Transverse colon (tissue), 4 donors: ENCODE data around the gene NUDCD3. TPM values are rescaled to one million over a fixed set of nuclear protein-coding genes. Genes with fewer than 3 reads are reported as not detected.

ENCODE experiments used
- DNase-seq: peaks from one replicate; pipeline ENCODE4 v3.0.0-alpha.2; 2019
- H3K27ac ChIP-seq, 4 donors: fragments of 200-600 bp; sonication (generic); 2 replicates each; pipeline ENCODE4 v1.5.1; 2016 to 2018; ENCODE audit warnings: inconsistent platforms in 4 of 4
- H3K27me3 ChIP-seq: fragments of 200-600 bp; sonication (generic); 2 replicates; pipeline ENCODE4 v1.5.1; 2017; ENCODE audit warnings: inconsistent platforms
- H3K36me3 ChIP-seq, 4 donors: fragments of 200-600 bp; sonication (generic); 2 replicates each; pipeline ENCODE4 v1.5.1; 2017 to 2019; ENCODE audit warnings: inconsistent platforms in 4 of 4
- H3K4me1 ChIP-seq, 4 donors: fragments of 200-600 bp; sonication (generic); 2 replicates each; pipeline ENCODE4 v1.5.1; 2017 to 2020; ENCODE audit warnings: inconsistent platforms in 4 of 4
- H3K4me3 ChIP-seq, 4 donors: fragments of 200-600 bp; sonication (generic); 1 replicate in 1 of 4; 2 replicates in 3 of 4; pipeline versions ENCODE4 v1.5.1 to v1.6.1; 2017 to 2019; ENCODE audit warnings: inconsistent platforms in 4 of 4
- H3K9me3 ChIP-seq, 2 donors: fragments of 200-600 bp; sonication (generic); 2 replicates each; pipeline ENCODE4 v1.5.1; 2017 to 2019; ENCODE audit warnings: inconsistent platforms in 2 of 2
- CTCF ChIP-seq, 5 experiments: fragments of 200-600 bp in 3 of 5; fragments of 450-650 bp in 2 of 5; sonication (generic) in 3 of 5; IDR thresholded peaks; 1 replicate in 2 of 5; 2 replicates in 3 of 5; pipeline ENCODE4 v1.5.1; 2016 to 2017; ENCODE audit warnings: antibody characterized with exemption in 5 of 5, inconsistent platforms in 3 of 5, mild to moderate bottlenecking in 2 of 5, moderate library complexity in 1 of 5
- EP300 ChIP-seq: sonication (generic); formaldehyde crosslinking; IDR thresholded peaks from one replicate; pipeline ENCODE4 v1.6.1; 2017; ENCODE audit warnings: antibody characterized with exemption, low read depth
- POLR2A ChIP-seq: fragments of 450-650 bp; IDR thresholded peaks from one replicate; pipeline ENCODE4 v1.6.1; 2016; ENCODE audit warnings: antibody characterized with exemption, mild to moderate bottlenecking, moderate library complexity
- POLR2AphosphoS5 ChIP-seq, 3 donors: sonication (generic); formaldehyde crosslinking; IDR thresholded peaks; one replicate each; pipeline ENCODE4 v1.6.1; 2016; ENCODE audit warnings: antibody characterized with exemption in 3 of 3
- WGBS, 2 donors: methylation state at CpG; one replicate each; pipeline ENCODE4 v1.1.5; 2018; ENCODE audit warnings: low coverage in 1 of 2; 5-methylcytosine and 5-hydroxymethylcytosine counted together
- in situ Hi-C, 4 donors: fragments of 200-750 bp; cut with MboI; loops; one replicate each; pipeline versions ENCODE4 v1.15.0 to v1.15.1; 2017; ENCODE audit warnings: low sequenced_read_pairs in 3 of 4, low pct_ligation_motif_present in 1 of 4, low pct_unique_long_range_greater_than_20kb in 1 of 4
- intact Hi-C: fragments of 100-400 bp; cut with DNase I; formaldehyde crosslinking; loops from one replicate; pipeline ENCODE4 v1.15.1; 2023; ENCODE audit warnings: low total_unique reads
- total RNA-seq, 4 donors: library from RNA; depleted of rRNA; stranded (reverse); fragments of >200 nt; gene quantifications; one replicate each; pipeline ENCODE4 v1.1.0, GENCODE V29; 2016

NUDCD3 gene
- total RNA-seq, 4 donors from 2014 or later: 31.9 to 76.7 (median 38.6) TPM

GRCh38 chr7:44377134-44377463, 113.4 kb downstream of the NUDCD3 start:
- Histone ChIP-seq H3K4me3 (no peak overlapping the region), H3K36me3 (no peaks in the 10 kb centered on the region), H3K9me3 (no peaks in the 10 kb centered on the region), H3K27me3 (no peaks in the 10 kb centered on the region), H3K4me1 (no peaks in the 10 kb centered on the region), H3K27ac (no peak overlapping the region)
- in situ Hi-C loops (no loop called here), intact Hi-C loops (no loop called here)
- no peak for DNase-seq
- TF ChIP-seq POLR2A (no peak), EP300 (no peak), POLR2AphosphoS5 (IDR thresholded peaks at IDR 0.05) (no peak), CTCF (IDR thresholded peaks at IDR 0.05) (no peak)
- 94% methylated on average over 1 of the region's 1 CpG; no CpG with 5 or more reads in 1 of the 2 donors for WGBS, 2 donors

DNA sequence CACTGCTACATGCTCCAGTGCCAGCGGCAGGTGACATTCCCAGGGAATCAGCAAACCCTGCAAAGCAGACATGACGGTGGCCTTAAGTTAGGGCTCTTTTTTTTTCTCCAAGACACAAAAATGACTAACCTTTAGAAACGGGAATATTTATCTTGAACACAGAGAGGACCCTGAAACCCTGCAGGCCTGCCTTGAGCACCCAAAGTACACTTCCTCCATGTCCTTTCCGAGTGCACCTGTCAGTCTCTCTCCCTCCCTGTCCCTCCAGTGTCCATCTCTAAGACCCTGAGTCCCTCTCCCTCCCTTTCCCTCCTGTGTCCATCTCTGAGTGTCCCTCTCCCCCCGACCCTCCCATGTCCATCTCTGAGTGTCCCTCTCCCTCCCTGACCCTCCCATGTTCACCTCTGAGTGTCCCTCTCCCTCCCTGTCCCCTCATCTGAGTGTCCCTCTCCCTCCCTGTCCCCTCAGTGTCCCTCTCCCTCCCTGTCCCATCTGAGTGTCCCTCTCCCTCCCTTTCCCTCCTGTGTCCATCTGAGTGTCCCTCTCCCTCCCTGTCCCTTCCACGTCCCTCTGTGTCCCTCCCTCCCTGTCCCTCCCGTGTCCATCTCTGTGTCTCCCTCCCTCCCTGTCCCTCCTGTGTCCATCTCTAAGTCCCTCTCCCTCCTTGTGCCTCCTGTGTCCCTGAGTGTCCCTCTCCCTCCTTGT, 113.9 kb downstream of the NUDCD3 start:
- Histone ChIP-seq H3K4me1 (no peaks in the 10 kb centered on the region), H3K27me3 (peaks cover 3% of the 10 kb centered on the region), H3K36me3 (no peaks in the 10 kb centered on the region), H3K9me3 (no peaks in the 10 kb centered on the region), H3K27ac (no peak overlapping the region), H3K4me3 (no peak overlapping the region)
- TF ChIP-seq POLR2A (no peak), CTCF (IDR thresholded peaks at IDR 0.05) (no peak), EP300 (no peak), POLR2AphosphoS5 (IDR thresholded peaks at IDR 0.05) (no peak)
- intact Hi-C loops (no loop called here), in situ Hi-C loops (no loop called here)
- DNase-seq: no peak
- 43 to 51% methylated on average over 6 to 7 of the region's 7 CpGs for WGBS, 2 donors

DNA sequence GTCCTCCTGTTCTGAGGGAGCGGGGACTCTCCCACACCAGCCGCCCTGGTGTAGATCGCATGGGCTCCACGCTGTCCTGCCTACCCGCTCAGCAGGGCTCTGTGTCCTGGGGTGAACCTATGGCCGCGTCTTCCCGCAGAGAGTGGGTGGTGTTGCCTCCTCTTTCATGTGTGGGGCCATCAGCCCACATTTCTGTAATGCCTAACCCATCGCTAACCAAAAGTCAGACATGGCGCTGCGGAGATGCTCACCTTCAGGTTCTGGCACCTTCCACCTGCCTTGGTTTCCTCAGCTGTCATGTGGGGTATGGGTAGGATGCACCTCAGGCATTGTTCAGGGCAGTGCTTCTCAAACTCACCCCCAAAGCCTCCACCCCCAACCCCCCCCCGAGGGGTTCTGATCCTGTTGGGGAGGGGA, 114.5 kb downstream of the NUDCD3 start:
- Histone ChIP-seq H3K27me3 (peaks cover 10% of the 10 kb centered on the region), H3K27ac (no peak overlapping the region), H3K36me3 (no peaks in the 10 kb centered on the region), H3K9me3 (no peaks in the 10 kb centered on the region), H3K4me3 (no peak overlapping the region), H3K4me1 (no peaks in the 10 kb centered on the region)
- 79% methylated on average over 12 of the region's 12 CpGs; no CpG with 5 or more reads in 1 of the 2 donors for WGBS, 2 donors
- no peak for TF ChIP-seq CTCF (IDR thresholded peaks at IDR 0.05)
- no peak for TF ChIP-seq POLR2A
- intact Hi-C loops: no loop called here
- in situ Hi-C loops: no loop called here
- DNase-seq: no peak

DNA sequence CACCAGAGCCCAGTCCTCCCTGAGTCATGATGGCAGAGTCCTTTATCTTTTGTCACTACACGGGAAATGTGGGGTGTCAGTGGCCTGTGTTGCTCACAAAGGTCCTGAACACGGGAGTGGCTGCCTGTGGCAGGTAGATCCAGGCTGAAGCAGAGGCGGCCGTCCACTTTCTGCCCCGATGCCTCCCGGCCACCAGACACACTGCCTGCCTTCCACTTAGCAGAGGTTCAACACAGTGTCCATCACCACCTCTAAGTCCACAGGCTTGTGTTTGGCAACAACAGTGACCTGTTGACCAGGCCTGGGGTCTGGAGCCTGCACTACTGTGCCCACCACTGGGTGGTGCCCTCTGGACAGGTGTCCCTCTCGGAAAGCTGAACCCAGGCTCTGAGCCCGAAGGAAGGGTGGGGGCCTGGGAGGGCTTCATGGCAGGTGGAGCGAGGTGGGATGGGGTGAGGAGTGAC, 115.2 kb downstream of the NUDCD3 start:
- intact Hi-C loops (no loop called here), in situ Hi-C loops (no loop called here)
- 65% methylated on average over 9 of the region's 9 CpGs; no CpG with 5 or more reads in 1 of the 2 donors for WGBS, 2 donors
- Histone ChIP-seq H3K27me3 (peaks cover 10% of the 10 kb centered on the region), H3K9me3 (no peaks in the 10 kb centered on the region), H3K4me1 (no peaks in the 10 kb centered on the region), H3K4me3 (no peak overlapping the region), H3K36me3 (no peaks in the 10 kb centered on the region), H3K27ac (no peak overlapping the region)
- DNase-seq: no peak
- TF ChIP-seq EP300 (no peak), POLR2A (no peak), POLR2AphosphoS5 (IDR thresholded peaks at IDR 0.05) (no peak), CTCF (IDR thresholded peaks at IDR 0.05) (no peak)
